Right lobe of liver (tissue), 6 donors: ENCODE data around the gene HIP1. TPM values are rescaled to one million over a fixed set of nuclear protein-coding genes. Genes with fewer than 3 reads are reported as not detected.
"Not testable (repeated sequence)": the region's sequence is repeated elsewhere in the genome, so short reads cannot be mapped to it uniquely, and the experiment has no call there.

Experiments
- ATAC-seq, 4 donors: fragments of 200-7000 bp; cut with Tn5 transposase; one replicate each; pipeline ENCODE4 v1.9.1; 2020; ENCODE audit warnings: mild to moderate bottlenecking in 4 of 4, moderate library complexity in 4 of 4
- DNase-seq, 3 donors: peaks; one replicate each; pipeline ENCODE4 v3.0.0-alpha.2; 2020
- H3K27ac ChIP-seq, 3 donors: fragments of 200-600 bp; one replicate each; pipeline ENCODE4 v1.8.0; 2022
- H3K27me3 ChIP-seq, 2 donors: fragments of 200-600 bp; one replicate each; pipeline ENCODE4 v1.8.0; 2022
- H3K36me3 ChIP-seq, 4 donors: fragments of 200-600 bp; sonication (generic) in 1 of 4; one replicate each; pipeline versions ENCODE4 v1.5.1 to v1.8.0; 2017 to 2022; ENCODE audit warnings: control low read depth in 1 of 4
- H3K4me1 ChIP-seq, 4 donors: fragments of 200-600 bp; sonication (generic) in 1 of 4; one replicate each; pipeline versions ENCODE4 v1.5.1 to v1.8.0; 2017 to 2022; ENCODE audit warnings: control low read depth in 1 of 4
- H3K4me3 ChIP-seq, 3 donors: fragments of 200-600 bp; one replicate each; pipeline ENCODE4 v1.8.0; 2022
- H3K9me3 ChIP-seq, 4 donors: fragments of 200-600 bp; sonication (generic) in 1 of 4; one replicate each; pipeline versions ENCODE4 v1.5.1 to v1.8.0; 2017 to 2022; ENCODE audit warnings: control low read depth in 1 of 4
- POLR2A ChIP-seq: fragments of 450-650 bp; IDR thresholded peaks from one replicate; pipeline ENCODE4 v1.6.1; 2017; ENCODE audit warnings: antibody characterized with exemption, mild to moderate bottlenecking
- WGBS: methylation state at CpG from one replicate; pipeline ENCODE4 v1.1.6; 2018; ENCODE audit warnings: low coverage, low lambda C conversion rate; ENCODE audit not compliant: insufficient coverage; ENCODE audit errors: missing lambda C conversion rate; 5-methylcytosine and 5-hydroxymethylcytosine counted together
- intact Hi-C, 2 donors: fragments of 100-400 bp; cut with DNase I; formaldehyde crosslinking; loops; one replicate each; pipeline versions ENCODE4 v1.11.2 to v1.14.1; 2022
- total RNA-seq, 6 experiments: library from RNA; depleted of rRNA in 2 of 6; stranded (reverse); fragments of >200 nt in 2 of 6; fragmentation: NEBNext Ultra II Directional in 3 of 6; extraction: Animal tissue kit (Norgen Biotek cat#: 25700) in 3 of 6; gene quantifications; one replicate each; pipeline versions ENCODE4 v1.1.0 to v1.2.4, GENCODE V29; 2016 to 2023
- TF ChIP-seq, protein P1 (sequence below), 4 donors: fragments of 200-600 bp in 3 of 4; fragments of 450-650 bp in 1 of 4; IDR thresholded peaks; one replicate each; pipeline versions ENCODE4 v1.5.1 to v1.8.0; 2016 to 2022; ENCODE audit warnings: antibody characterized with exemption in 4 of 4, mild to moderate bottlenecking in 2 of 4
- donor health status: DM: no; HTN: yes; CAD: no.
- donor health status: DM: no; HTN: no; CAD: no.
- donor health status: DM: no; HTN: no; CAD: no.
- donor health status: DM: no; HTN: yes; CAD: no.
- donor health status: DM: no; HTN: yes; CAD: no.

HIP1 gene
- total RNA-seq, 6 experiments from 2014 or later: 17.6 to 23.0 (median 18.8) TPM

DNA sequence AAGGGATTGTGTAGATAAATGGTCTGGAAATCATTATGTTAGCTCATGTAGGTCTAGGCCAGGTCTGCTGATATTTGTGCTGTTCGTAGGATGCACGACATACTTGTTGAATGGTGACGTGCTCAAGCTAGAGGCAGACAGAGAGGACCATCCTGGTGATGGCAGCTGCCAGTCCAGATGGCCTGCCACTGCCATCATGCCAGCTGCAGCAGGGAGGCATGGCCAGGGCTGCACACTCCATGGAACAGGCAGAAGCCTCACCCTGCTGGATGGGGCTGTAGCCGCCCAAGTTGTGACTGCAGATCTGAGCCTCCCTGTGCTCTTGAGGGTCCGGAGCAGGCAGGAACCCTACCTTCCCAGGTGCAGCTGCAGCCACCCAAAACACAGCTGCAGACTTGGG is 166.3 kb downstream of the HIP1 start:
- peaks cover 0 to 33% (median 4%) of the 10 kb centered on the region in 4 donors for H3K36me3 ChIP-seq
- H3K4me3 ChIP-seq: no peak overlapping the region

DNA sequence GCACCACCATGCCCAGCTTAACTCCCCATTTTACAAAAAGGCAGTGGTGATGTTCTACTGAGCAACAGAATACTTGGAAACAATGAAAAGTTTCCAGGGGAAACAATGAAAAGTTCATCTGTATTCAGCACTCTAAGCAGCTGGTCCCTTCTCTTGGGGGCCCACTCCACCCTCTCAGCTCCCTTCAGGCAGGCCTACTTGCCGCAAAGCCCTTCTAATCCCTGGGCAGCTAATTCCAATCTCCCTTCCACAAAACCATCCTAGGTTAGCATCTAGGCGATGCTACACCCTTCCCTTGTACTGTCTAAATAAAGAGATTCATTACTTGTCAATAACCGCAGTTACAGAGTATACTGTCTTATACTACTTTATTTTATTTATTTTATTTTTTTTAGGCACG is 167.5 kb downstream of the HIP1 start:
- Histone ChIP-seq H3K27ac (no peak overlapping the region), H3K4me1 (no peaks in the 10 kb centered on the region), H3K9me3 (no peaks in the 10 kb centered on the region), H3K4me3 (no peak overlapping the region), H3K36me3 (peaks cover 0 to 43% (median 6%) of the 10 kb centered on the region in 4 donors), H3K27me3 (no peaks in the 10 kb centered on the region)
- 94% methylated on average over 4 of the region's 4 CpGs for WGBS
- intact Hi-C loops: no loop called here
- no peak for DNase-seq
- TF ChIP-seq, protein P1, sequence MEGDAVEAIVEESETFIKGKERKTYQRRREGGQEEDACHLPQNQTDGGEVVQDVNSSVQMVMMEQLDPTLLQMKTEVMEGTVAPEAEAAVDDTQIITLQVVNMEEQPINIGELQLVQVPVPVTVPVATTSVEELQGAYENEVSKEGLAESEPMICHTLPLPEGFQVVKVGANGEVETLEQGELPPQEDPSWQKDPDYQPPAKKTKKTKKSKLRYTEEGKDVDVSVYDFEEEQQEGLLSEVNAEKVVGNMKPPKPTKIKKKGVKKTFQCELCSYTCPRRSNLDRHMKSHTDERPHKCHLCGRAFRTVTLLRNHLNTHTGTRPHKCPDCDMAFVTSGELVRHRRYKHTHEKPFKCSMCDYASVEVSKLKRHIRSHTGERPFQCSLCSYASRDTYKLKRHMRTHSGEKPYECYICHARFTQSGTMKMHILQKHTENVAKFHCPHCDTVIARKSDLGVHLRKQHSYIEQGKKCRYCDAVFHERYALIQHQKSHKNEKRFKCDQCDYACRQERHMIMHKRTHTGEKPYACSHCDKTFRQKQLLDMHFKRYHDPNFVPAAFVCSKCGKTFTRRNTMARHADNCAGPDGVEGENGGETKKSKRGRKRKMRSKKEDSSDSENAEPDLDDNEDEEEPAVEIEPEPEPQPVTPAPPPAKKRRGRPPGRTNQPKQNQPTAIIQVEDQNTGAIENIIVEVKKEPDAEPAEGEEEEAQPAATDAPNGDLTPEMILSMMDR (IDR thresholded peaks at IDR 0.05): no peak
- no peak for TF ChIP-seq POLR2A
- ATAC-seq: no peak

More for the DNA sequence above, 166.3 kb downstream of the HIP1 start:
- no peaks in the 10 kb centered on the region for H3K9me3 ChIP-seq
- TF ChIP-seq, protein P1 (IDR thresholded peaks at IDR 0.05): no peak
- no peak for TF ChIP-seq POLR2A
- intact Hi-C loops: no loop called here
- 100% methylated on average over 2 of the region's 5 CpGs for WGBS
- ATAC-seq (no peak), DNase-seq (no peak)
- H3K27ac ChIP-seq: no peak overlapping the region
- no peaks in the 10 kb centered on the region for H3K4me1 ChIP-seq
- no peaks in the 10 kb centered on the region for H3K27me3 ChIP-seq

DNA sequence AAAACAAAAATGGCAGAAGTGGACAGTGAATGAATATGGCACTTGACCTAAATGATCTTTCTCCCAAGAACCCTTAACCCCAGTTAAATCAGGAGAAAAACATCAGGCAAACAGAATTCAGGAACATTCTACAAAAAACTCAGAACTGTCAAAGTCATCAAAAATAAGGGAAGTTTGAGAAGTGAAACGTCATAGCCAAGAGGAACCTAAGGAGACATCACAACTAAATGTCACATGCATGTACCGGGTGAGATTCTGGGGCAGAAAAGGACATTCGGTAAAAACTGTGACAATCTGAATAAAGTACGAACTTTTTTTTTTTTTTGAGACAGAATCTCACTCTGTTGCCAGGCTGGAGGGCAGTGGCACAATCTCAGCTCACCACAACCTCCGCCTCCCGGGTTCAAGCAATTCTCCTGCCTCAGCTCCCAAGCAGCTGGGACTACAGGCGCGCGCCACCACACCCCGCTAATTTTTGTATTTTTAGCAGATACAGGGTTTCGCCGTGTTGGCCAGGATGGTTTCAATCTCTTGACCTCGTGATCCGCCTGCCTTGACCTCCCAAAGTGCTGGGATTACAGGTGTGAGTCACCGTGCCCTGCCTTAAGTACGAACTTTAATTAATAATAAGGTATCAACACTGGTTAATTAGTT is 169.0 kb downstream of the HIP1 start:
- DNase-seq, H3K4me1 ChIP-seq, H3K9me3 ChIP-seq, H3K4me3 ChIP-seq, intact Hi-C loops, H3K27me3 ChIP-seq: not testable (repeated sequence)
- H3K36me3 ChIP-seq: peaks cover 0 to 48% (median 6%) of the 10 kb centered on the region in 4 donors
- 83% methylated on average over 10 of the region's 16 CpGs for WGBS
- H3K27ac ChIP-seq: peak overlapping the region in 2 of 3 donors; percentile 3 to 43
- ATAC-seq: peak; percentile 11 to 63 (median 45)

DNA sequence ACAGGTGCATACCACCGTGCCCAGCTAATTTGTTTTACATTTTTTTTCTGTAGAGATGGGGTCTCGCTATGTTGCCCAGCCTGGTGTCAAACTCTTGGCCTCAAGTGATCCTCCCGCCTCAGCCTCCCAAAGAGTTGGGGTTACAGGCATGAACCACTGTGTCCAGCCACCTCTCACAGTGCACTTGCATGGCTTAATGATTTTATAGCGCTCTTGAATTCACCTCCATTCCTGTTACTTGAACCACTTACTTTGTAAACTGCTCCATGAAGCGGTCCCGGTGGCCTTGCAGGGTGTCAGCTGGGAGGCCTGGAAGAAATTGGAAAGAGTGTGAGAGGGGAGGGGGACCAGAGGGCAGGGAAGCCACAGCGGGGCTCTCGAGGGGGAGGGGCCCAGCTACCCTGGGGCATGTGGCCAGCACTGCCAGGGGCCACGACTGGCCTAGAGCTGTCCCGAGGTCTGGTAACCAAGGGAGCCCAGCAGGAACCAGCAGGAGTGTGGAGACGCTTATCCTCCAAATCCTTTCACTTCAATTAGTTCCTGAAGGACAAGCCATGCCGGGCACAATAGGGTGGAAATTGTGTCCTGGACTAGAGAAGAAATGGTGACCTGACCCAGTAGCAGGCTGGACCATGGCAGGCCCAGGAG is 170.7 kb downstream of the HIP1 start:
- Histone ChIP-seq H3K4me3 (no peak overlapping the region), H3K36me3 (peaks cover 0 to 48% (median 2%) of the 10 kb centered on the region in 4 donors), H3K27me3 (no peaks in the 10 kb centered on the region), H3K4me1 (no peaks in the 10 kb centered on the region), H3K9me3 (no peaks in the 10 kb centered on the region), H3K27ac (no peak overlapping the region)
- TF ChIP-seq, protein P1 (IDR thresholded peaks at IDR 0.05): no peak
- TF ChIP-seq POLR2A: no peak
- DNase-seq (no peak), ATAC-seq (no peak)
- intact Hi-C loops: no loop called here
- WGBS: 96% methylated on average over 7 of the region's 12 CpGs

DNA sequence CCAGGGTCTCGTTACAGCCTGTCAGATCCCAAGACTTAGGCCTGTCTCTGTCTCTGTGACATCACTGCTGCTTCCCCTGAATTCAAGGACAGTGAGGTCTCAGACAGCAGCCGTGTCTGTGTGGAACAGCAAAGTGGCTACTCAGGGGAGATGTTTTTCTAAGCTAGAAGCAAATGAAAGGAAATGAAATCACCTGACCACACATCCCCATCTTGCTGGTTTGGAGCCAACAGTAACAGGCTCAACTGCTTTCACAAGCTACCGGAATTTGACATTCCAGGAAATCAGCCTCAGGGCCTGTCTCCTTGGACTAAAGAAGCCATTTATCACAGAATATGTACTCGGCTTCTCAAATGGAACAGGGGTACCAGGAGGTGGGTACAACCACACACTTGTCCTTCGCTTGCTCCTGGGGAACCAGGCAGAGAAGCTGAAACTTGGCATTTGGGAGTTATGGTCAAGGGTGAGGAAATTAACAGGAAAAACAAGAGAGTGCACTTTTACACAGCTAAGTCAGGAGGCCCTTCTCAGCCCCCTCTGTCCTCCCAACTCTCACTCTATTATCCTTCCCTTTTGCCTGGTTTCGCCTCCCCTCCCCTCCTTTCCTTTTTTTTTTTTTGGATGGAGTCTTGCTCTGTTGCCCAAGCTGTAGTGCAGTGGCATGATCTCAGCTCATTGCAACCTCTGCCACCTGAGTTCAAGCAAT is 173.5 kb downstream of the HIP1 start:
- Histone ChIP-seq H3K4me1 (no peaks in the 10 kb centered on the region), H3K27ac (peak overlapping the region in 2 of 3 donors; percentile 40 to 43), H3K36me3 (peaks cover 0 to 64% (median 14%) of the 10 kb centered on the region in 4 donors), H3K9me3 (no peaks in the 10 kb centered on the region), H3K4me3 (no peak overlapping the region), H3K27me3 (no peaks in the 10 kb centered on the region)
- intact Hi-C loops: no loop called here
- DNase-seq: no peak
- peak; percentile 55 to 78 (median 74) for ATAC-seq
- no peak for TF ChIP-seq POLR2A
- TF ChIP-seq, protein P1 (IDR thresholded peaks at IDR 0.05): no peak
- 70% methylated on average over 5 of the region's 6 CpGs for WGBS
